ENCODE measurements around the gene IPPK. TPM values are rescaled to one million over a fixed set of nuclear protein-coding genes. Genes with fewer than 3 reads are reported as not detected.

Gene IPPK
- total and polyA plus RNA-seq, 11 donors = 4.2 to 11.0 (median 8.6) TPM

- DNase-seq = peak in 1 of 5 donors; percentile 53
- intact Hi-C loops (cut with DNase I) = loop anchor here (2.0 to 10.0 kb wide), 6 partner anchors 35 to 73 kb away; partner anchors contain the start of genes BICD2 (in 3 of the 10) and IPPK (in 1 of the 10)
- no peaks in the 10 kb centered on the region for H3K27me3 ChIP-seq
- no peak for ATAC-seq
- peaks cover 11 to 25% (median 20%) of the 10 kb centered on the region in 12 donors for H3K4me1 ChIP-seq
- H3K27ac ChIP-seq = no peak overlapping the region
- TF ChIP-seq POLR2A (IDR thresholded peaks at IDR 0.05) = no peak
- no peak for TF ChIP-seq CTCF (IDR thresholded peaks at IDR 0.05)
- WGBS, 4 donors = 89 to 93% (median 91%) methylated on average over 12 to 21 of the region's 21 CpGs
- peaks cover 0 to 97% (median 91%) of the 10 kb centered on the region in 9 donors for H3K36me3 ChIP-seq
- H3K4me3 ChIP-seq = no peak overlapping the region
- no peaks in the 10 kb centered on the region for H3K9me3 ChIP-seq
Measured at GRCh38 chr9:92717201-92718085, 47.5 kb upstream of the IPPK start.

GRCh38 chr9:92716557-92716956 is 46.6 kb upstream of the IPPK start:
- DNase-seq (peak; percentile 59 to 84 (median 65)), ATAC-seq (peak; percentile 18 to 48 (median 36))
- H3K9me3 ChIP-seq = no peaks in the 10 kb centered on the region
- H3K27me3 ChIP-seq = no peaks in the 10 kb centered on the region
- H3K4me3 ChIP-seq = no peak overlapping the region
- TF ChIP-seq CTCF (IDR thresholded peaks at IDR 0.05) = peak; percentile 87 to 96 (median 91)
- TF ChIP-seq POLR2A (IDR thresholded peaks at IDR 0.05) = no peak
- peak overlapping the region in 9 of 12 donors; percentile 15 to 78 (median 60) for H3K27ac ChIP-seq
- peaks cover 0 to 95% (median 88%) of the 10 kb centered on the region in 9 donors for H3K36me3 ChIP-seq
- intact Hi-C loops (cut with DNase I) = loop anchor here (1.0 to 10.0 kb wide), 8 partner anchors 36 to 75 kb away; partner anchors contain the start of genes BICD2 (in 3 of the 10) and IPPK (in 1 of the 10)
- peaks cover 11 to 27% (median 20%) of the 10 kb centered on the region in 12 donors for H3K4me1 ChIP-seq
- WGBS, 4 donors = 19 to 33% (median 25%) methylated on average over 2 to 4 of the region's 4 CpGs

- 28 to 54% (median 37%) methylated on average over 10 to 17 of the region's 17 CpGs for WGBS, 4 donors
- Histone ChIP-seq H3K27ac (peak overlapping the region in 11 of 12 donors; percentile 15 to 78 (median 51)), H3K27me3 (no peaks in the 10 kb centered on the region), H3K4me1 (peaks cover 11 to 27% (median 20%) of the 10 kb centered on the region in 12 donors), H3K4me3 (no peak overlapping the region), H3K36me3 (peaks cover 0 to 94% (median 87%) of the 10 kb centered on the region in 9 donors), H3K9me3 (no peaks in the 10 kb centered on the region)
- peak; percentile 72 to 83 (median 78) for ATAC-seq
- peak in 4 of 5 donors; percentile 45 to 76 (median 66) for DNase-seq
- intact Hi-C loops (cut with DNase I) = loop anchor here (1.0 to 10.0 kb wide), 9 partner anchors 16 to 76 kb away; partner anchors contain the start of genes BICD2 (in 3 of the 10) and IPPK (in 1 of the 10)
- no peak for TF ChIP-seq CTCF (IDR thresholded peaks at IDR 0.05)
- TF ChIP-seq POLR2A (IDR thresholded peaks at IDR 0.05) = no peak
Measured at GRCh38 chr9:92715488-92716231, 45.7 kb upstream of the IPPK start.

Measured in heart left ventricle (tissue), 16 donors.